Measurements from ENCODE around the gene BCHE.

BCHE gene

DNA sequence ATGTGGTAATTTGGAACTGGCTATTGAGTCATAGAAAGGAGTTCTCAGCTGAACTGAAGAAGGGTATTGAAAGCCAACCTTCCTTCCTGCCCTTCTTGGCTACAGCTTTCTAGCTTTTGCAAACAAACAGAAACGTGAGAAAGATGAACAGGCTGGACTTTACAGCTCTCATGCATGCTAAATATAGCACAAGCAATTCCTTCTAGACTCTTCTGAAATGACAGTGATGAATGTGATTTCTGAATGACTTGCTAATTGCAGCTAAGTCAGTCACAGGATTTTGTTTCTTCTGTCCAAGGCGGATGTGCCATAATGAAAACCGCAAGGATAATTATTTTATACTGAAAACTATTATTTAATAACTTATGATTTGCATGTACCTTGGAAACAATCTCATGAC, 36.3 kb downstream of the BCHE start:
- no peak for TF ChIP-seq CTCF (IDR thresholded peaks at IDR 0.05; ENCODE audit: low read depth, low read length)

GRCh38 chr3:165799026-165799425, 38.2 kb downstream of the BCHE start:
- no peak for TF ChIP-seq CTCF (IDR thresholded peaks at IDR 0.05; ENCODE audit: low read depth, low read length)
- H3K4me3 ChIP-seq (ENCODE audit: low read depth, low read length), result no peak overlapping the region

More for the DNA sequence above, 36.3 kb downstream of the BCHE start:
- H3K4me3 ChIP-seq (ENCODE audit: low read depth, low read length), result no peak overlapping the region

DNA sequence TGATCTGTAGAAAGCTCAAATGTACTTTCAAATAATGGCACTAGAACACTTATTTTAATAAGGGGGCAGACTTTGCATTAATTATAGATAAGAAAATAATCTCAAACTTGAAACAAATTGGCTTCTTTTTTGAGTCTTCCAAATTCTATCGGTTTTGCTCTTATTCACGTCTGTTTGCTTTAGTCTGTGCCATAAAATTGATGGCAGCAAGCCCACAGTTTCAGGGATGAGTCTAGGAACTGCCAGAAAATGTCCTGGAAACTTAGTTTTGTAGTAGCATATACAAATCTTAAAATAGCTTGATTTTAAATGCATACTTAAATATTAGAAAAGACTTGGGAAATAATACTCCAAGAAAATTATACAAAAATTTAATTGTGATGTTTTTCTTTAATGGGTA, 39.7 kb downstream of the BCHE start:
- H3K4me3 ChIP-seq (ENCODE audit: low read depth, low read length), result no peak overlapping the region
- no peak for TF ChIP-seq CTCF (IDR thresholded peaks at IDR 0.05; ENCODE audit: low read depth, low read length)

GRCh38 chr3:165796701-165797100, 40.5 kb downstream of the BCHE start:
- no peak overlapping the region for H3K4me3 ChIP-seq (ENCODE audit: low read depth, low read length)
- TF ChIP-seq CTCF (IDR thresholded peaks at IDR 0.05; ENCODE audit: low read depth, low read length), result no peak

DNA sequence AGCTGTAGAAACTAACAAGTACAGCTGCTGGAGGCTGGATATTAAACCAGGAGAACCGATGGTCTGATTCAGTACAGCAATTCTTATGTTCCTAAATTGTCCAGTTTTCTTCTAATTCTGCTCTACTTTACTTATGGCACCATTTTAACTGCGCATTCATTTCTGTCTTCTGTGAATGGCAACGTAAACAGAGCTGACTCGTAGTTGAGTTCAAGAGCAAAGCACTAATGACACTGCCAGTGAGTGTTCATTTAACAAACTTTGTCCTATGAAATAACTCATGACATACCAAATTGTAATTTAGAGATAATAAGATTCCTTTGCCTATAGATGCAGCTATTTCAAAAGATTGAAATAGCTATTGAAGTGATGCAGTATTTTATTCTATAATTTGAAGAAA, 48.7 kb downstream of the BCHE start:
- no peak overlapping the region for H3K4me3 ChIP-seq (ENCODE audit: low read depth, low read length)
- no peak for TF ChIP-seq CTCF (IDR thresholded peaks at IDR 0.05; ENCODE audit: low read depth, low read length)

GRCh38 chr3:165786013-165786412, 51.2 kb downstream of the BCHE start:
- no peak overlapping the region for H3K4me3 ChIP-seq (ENCODE audit: low read depth, low read length)
- no peak for TF ChIP-seq CTCF (IDR thresholded peaks at IDR 0.05; ENCODE audit: low read depth, low read length)

DNA sequence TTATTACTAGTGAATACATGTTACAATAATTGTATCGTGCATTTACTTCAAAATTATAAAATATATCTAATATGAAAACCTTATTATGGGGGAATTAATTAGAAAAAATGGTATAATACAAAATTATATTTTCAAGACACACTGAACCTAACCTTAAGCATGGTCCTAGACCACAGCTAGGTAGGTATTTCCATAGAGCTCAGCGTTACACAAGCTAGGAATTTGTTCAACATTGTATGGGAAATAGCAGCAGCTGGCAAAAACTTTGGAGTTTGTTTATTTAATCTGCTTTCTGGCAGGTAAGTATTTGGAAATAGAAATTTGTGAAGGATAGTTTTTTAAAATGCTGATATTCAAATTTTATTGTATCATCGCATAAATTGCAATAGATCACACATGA, 52.9 kb downstream of the BCHE start:
- H3K4me3 ChIP-seq (ENCODE audit: low read depth, low read length), result no peak overlapping the region
- no peak for TF ChIP-seq CTCF (IDR thresholded peaks at IDR 0.05; ENCODE audit: low read depth, low read length)
